HG03565 (cell line): Measurements from ENCODE around the gene ERMP1.
"Not testable (repeated sequence)": the region's sequence is repeated elsewhere in the genome, so short reads cannot be mapped to it uniquely, and the experiment has no call there.

Source experiments
- ATAC-seq: cut with Tn5 transposase; IDR thresholded peaks from one replicate; pipeline ENCODE4 v1.9.1; 2021; ENCODE audit warnings: mild to moderate bottlenecking, moderate library complexity; ENCODE audit not compliant: unreplicated experiment

The ERMP1 gene

DNA sequence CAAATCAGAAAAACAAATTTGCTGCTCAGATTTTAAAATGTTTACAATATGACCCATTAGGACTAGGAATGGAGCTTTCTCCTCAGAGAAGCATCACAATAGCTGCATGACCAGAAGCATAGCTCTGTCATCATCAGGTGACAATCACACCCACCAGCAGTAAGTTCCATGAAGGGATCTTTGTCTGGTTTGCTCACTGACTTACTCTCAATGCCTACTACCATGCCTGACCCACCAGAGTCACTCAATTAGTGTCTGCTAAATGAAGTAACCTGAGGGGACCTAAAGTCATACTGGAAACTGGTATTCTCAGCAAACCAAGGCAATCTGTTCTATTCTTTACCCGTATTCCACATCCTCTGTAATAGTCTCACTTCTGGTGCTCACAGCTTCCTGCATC, 7.7 kb downstream of the ERMP1 start:
- no peak for ATAC-seq

DNA sequence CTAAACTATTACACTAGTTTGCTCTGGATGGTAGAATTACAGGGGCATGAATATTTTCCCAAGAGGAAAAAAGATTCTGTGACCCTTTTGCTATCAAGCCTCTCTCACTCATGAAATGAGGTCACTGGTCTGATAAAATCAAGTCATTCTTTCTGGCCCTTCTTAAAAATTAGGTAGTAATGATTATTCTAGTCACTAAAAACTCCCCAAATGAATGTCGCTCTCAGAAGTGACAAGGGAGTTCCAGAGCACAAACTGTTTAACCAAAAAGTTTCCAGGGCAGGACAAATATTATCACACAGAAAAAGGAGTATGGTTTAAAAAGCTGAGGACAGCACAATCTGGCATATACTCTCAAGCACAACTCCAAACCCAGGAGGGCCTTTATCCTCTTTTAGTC, 12.5 kb downstream of the ERMP1 start:
- ATAC-seq = no peak

DNA sequence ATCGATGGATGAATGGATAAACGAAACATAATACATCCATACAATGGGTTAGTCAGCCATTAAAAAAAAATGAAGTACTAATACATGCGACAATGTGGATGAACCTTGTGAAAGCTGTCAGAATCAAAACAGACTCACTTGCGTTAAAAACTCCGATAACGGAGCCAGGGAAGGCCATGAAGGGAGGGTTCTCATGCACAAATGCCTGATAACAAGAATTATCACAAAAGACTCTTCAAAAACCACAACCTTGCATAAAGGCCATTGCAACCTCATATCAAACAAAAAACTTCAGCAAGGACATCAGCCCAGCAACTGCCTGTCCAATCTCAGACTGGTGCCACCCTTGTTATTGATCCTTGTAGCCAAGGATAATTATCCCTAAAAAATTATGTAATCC, 13.7 kb downstream of the ERMP1 start:
- no peak for ATAC-seq

DNA sequence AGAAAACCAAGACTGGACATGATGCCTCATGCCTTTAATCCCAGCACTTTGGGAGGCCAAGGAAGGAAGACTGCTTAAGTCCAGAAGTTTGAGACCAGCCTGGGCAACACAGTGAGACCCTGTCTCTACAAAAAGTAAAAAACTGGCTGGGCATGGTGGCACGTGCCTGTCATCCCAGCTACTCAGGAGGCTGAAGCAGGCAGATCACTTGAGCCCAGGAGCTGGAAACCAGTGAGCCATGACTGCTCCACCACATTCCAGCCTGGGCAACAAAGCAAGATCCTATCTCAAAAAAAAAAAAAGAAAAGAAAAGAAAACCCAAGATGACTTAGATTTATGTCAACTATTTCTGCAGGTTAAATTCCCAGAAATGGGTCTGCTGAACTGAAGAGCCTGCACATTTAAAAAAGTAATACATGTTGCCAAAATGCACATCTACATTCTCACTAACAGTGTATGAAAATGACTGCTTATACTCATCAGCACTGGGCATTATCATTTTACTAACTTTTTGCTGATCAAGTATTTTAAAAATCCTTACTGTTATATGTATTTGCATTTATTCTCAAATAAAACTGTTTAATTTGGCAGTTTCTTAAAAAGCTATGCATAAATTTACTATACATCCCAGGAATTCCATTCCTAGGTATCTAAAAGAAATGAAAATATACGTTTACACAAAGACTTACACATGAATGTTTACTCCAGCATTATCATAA, 14.3 kb downstream of the ERMP1 start:
- no peak for ATAC-seq

DNA sequence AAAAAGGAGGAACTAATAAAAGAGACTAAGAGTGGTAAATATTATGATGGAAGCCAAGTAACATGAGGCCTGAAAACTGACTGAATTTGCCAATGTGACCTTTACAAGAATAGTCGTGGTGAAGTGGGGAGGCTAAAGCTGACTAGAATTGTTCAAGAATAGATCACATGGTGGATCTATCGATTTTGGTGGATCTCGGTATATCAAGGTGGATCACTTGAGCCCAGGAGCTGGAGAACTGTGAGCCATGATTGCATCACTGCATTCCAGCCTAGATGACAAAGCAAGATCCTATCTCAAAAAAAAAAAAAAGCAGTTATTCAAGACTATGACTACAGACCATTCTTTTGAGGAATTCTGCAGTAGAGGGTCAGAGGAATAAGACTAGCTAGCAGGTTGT, 15.1 kb downstream of the ERMP1 start:
- no peak for ATAC-seq

DNA sequence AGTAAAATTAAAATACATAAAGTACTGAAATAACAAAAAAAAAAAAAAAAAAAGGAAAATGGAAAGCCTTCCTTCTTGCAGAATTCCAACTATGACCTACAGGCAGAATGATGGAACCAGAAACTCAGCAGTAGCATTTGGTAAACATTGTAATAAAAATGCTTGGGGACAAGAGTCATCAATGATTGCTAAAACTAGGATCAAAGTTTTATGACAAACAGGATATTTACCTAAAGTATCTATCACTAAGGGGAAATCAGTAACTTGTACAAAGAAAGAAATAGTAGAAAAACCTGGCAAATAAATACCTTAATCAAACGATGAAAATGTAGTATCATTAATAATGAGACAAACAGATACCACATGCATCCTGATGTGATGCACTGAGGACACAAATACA, 17.5 kb downstream of the ERMP1 start:
- no peak for ATAC-seq

DNA sequence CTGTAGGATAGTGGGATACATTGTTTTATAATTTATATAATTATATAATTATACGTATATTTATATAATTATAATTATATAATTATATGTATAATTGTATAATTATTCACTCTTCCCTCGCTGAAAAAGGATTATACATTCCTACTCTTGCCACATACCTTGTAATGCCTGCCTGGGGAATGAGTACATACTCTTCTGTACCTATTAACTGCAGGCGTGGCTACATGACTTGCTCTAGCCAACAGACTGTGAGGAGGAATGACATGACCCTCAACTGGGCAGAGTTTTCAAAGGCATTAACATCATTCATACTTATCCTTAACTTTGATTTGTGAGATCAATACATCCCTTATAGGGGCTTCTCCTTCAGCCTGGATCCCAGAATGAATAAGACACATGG, 19.1 kb downstream of the ERMP1 start:
- no peak for ATAC-seq

DNA sequence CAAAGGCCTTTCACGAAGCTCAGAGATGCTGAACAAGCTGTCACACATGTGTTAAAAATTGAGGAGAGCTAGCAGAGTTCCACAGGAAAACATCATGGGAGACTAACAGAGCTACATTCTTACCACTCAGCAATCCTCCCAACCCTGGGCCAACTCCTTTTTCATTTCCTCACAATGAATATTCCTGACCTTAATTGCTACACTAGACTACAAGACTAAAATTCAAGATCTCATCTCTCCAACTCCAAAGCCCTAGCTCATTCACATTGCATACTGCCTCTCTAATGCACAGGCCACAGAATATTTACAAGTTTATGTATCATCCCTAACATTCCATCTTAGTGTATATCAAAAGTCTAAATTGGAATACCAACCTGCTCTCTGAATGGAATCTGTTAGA, 21.2 kb downstream of the ERMP1 start:
- ATAC-seq = no peak

DNA sequence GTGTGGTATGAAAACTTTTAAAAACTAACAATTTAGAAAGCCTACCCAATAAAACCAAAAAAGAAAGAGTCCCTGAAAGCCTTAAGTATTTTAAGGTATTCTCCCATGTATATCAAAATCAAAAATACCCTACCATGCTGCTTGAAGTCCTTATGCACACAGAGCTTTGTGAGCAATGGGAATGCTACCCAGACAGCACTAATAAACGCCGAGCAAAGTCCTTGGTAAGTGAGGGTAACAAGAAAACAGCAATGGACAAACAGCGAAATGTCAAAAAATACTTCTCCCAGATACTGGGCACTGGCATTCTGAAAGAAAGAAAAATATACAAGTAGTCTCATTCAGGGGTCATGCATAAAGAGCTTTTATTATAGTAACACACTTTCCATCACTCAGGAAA, 27.4 kb downstream of the ERMP1 start:
- no peak for ATAC-seq

DNA sequence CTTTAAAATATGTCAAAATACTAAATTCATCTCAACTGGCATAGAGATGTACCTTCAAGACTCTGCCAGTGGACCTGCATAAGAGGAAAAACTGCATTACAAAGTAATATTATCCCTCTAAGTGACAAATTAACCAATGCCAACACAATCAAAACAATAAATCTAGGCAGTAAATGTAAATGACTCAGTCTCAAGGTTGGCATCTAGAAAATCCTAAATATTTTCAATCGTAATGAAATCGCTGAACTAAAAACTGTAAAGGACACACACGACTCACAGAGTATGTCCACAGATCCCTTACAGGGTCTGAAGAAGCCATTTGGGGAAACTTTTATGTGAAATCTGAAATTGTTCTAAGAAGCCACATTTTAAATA, 31.2 kb downstream of the ERMP1 start:
- no peak for ATAC-seq

DNA sequence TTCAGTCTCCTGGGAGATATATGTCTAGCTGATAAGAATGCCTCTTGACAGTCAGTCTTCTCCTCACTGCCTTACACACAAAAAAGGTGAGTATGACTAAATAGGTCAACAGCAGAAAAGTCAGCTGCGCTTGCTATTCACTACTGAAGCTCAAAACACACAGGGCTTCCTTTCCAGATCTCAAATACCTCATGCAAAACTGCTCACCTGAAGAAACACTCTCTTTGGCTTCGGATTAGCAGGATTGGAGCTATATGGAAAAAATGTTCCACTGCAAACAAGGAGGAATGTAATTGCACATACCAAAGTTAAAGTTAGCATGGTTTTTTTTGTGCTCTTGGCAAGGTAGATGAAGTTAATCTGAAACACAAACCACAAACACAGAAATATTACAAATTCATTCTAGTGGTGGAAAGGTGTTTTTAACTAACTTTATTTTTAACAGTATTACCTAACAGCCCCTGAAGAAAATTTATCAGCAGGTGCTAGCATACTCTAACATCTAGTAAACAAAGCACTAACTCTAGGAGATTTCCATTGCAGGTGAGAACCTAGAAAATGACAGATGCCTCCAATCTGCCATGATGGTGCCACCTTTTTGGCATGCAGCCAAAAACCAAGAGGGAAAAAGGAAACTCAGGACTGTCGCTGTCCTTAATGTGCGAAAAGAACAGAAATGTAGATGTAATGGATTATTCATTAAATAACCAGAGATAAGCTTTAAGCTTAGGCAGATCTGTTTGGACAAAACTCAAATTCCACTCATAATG, 31.8 kb downstream of the ERMP1 start:
- ATAC-seq = no peak

DNA sequence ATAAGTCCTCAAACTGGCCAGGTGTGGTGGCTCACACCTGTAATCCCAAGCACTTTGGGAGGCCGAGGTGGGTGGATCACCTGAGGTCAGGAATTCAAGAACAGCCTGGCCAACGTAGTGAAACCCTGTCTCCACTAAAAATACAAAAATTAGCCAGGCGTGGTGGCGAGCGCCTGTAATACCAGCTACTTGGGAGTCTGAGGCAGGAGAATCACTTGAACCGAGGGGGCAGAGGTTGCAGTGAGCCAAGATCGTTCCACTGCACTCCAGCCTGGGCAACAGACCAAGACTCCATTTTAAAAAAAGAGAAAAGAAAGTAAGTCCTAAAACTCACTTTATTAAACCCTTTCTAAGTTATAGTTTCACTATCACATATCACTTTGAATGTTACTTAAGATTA, 32.5 kb downstream of the ERMP1 start:
- not testable (repeated sequence) for ATAC-seq

DNA sequence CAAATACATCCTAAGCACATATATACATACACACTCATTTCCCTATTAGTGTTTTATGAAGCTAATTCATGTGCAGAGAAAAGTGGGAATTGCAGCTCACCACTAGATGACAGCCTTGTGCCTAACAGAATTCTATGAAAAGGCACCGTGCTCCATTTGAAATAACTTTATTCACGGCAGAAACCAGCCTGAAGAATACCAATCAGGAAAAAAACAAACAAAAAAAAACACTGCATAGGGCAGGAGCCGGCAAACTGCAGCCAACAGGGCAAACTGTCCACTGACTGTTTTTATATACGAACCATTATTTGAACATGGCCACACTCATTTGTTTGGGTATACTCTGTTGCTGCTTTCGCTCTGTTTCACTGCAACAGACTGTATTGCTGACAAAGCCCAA, 33.6 kb downstream of the ERMP1 start:
- no peak for ATAC-seq

DNA sequence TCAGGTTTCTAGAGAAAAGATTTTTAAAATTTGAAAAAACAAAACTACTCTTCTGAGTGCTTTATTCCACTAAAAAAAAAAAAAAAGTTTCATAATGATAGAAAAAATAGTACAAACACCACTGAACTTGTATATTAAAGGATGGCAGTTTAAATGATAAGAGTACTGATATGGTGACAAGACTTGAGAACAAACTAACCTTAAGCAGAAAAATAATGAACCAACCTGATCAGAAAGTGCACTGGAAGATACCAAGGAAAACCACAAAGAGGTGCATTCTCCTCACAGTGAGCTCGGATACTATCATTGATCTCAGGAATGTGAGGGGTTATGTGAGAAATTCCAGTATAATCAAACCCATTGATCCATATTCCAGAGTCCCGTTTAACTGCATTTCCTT, 34.3 kb downstream of the ERMP1 start:
- no peak for ATAC-seq

DNA sequence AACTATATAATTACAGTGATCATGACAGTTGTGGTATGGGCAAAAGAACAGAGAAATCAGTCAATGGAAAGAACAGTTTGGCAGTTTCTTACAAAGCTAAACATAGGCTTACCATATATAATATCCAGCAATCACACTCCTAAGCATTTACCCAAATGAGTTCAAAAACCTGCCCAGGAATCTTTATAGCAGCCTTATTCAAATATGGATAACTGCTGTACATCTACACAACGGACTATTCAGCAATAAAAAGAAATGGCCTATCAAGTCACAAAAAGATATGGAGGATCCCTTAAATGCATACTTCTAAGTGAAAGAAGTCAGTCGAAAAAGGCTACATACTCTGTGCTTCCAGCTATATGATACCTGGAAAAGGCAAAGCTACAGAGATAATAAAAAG, 36.6 kb downstream of the ERMP1 start:
- no peak for ATAC-seq

DNA sequence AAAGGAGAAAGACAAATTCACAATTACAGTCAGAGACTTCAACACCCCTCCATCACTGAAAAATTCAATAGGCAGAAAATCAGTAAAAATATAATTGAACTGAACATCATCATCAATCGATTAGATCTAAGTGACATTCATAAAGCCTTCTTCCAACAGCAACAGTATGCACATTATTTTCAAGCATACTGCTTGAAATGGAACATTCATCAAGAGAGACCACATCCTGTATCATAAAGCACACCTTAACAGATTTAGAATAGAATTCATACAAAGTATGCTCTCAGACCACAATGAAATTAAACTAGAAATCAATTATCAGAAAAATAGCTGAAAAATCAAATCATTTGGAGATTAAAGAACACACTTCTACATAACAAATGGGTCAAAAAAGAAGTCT, 39.1 kb downstream of the ERMP1 start:
- ATAC-seq = no peak

DNA sequence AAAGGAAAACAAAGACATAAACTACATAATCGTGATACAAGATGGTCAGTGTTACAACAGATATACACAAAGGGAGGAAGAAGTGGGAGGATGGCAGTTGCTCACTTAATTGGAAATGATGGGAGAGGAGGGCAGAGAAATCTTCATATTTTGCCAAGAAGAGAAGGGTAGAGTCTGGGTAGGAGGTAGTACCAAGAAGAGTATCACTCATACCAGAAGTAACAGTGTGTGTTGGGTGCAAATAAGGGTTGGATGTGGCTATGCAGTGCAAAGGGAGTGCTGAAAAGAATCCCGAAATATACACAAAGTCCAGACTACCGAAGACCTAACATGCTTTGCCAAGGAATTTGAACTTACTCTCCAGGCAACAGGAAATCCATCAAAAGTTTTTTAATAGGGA, 41.0 kb downstream of the ERMP1 start:
- ATAC-seq = no peak

DNA sequence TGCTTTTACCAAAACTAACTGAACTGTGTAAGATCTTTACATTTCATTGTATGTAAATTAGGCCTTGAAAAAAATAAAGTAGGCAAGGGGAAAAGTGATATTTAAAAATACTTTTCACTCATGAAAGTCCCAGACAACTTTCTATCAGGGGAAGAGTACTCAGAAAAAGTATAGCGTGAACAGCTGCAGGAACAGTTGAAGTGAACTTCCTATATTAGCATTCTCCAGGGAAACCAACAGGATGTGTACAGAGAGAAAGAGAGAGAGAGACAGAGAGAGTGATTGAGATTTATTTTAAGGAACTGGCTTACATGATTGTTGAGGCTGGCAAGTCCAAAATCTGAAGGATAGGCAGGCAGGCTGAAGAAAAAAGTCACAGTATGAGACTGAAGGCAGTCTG, 42.0 kb downstream of the ERMP1 start:
- ATAC-seq = no peak

DNA sequence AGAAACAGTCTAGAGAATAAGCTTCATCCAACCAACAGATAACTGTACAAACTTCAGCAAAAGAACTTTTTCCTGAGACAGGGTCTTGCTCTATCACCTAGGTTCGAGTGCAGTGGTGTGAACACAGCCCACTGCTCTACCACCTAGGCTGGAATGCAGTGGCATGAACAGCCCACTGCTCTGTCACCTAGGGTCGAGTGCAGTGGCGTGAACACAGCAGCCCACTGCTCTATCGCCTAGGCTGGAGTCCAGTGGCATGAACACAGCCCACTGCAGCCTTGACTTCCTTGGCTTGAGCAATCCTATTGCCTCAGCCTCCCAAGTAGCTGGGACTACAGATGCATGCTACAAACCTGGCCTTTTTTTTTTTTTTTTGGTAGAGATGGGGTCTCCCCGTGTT, 43.4 kb downstream of the ERMP1 start:
- no peak for ATAC-seq

DNA sequence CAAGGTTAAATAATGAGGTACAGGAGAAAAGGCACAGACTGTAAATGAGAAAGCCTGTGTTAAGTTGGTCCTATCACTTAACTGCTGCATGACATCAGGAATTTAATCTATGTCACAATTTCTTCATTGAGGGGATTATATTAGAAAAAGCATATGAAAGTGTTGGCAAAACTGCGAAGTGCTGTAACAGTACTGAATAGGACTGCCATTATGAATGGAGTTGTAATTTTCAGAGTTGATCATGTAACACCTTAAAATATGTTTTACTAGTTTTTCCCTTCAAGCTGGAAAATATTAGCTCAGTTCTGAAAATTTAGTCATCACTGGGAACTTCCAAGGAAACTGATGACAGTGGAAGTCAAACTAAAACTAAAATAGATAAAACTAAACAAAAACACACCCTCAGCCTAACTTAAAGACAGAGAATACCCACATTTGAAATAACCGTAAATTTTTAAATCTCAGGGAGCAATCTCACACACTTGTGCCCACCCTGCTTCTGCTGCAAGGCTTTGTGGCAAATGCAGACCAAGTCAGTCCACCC, 45.1 kb downstream of the ERMP1 start:
- no peak for ATAC-seq

DNA sequence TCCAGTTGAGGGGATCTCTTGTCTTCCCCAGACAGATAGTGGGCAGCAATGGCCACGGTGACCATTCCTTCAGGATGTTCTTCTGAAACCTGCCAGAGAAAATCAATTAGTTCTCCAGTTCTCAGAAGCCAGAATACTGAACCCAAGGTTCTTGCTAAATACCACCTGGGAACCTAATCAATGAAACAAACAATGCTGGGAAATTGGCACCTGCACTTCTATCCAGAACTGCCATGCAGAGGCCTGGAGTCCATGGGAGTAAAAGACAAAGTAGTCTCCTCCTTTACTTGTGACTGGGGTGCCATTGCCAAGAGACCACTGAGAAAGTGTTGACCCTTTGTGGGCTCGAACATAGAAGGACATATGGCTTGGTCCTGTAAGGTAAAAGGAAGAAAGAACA, 45.7 kb downstream of the ERMP1 start:
- no peak for ATAC-seq

DNA sequence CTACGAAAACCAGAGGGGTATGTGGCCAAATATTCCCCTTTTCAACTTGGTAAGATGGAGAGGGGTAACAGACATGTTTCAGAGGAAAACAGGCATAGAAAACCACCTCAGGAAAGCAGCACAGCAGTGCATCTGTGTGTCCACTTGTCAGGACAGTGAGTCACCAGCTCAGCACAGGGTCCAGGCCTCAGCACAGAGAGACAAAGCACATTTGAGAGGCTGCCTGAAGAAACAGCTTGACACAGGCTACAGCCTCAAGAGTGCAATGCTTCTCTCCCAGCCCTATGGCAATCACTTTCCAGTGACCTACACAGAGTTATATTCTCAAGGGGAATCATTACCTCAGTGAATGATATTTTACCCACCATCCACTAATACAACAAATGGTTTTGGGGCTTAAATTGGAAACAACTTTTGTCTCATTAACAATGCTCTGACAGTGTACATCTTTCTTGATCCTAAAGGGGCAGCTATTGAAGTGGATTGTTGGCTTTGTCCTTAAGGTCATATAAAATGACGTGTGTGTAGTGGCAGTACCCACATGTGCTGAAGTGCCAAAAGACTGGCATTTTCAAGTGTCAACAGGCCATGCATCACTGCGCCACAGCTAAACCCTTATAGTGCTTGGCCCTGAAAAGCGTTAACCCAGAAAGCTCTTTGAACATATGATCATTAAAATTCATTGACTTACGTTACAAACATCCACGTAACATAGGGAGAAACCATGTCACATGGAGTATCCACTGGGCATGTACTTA, 46.4 kb downstream of the ERMP1 start:
- no peak for ATAC-seq
